HEK293 (cell line): ENCODE measurements around the gene NDUFAF5.

ENCODE experiments used
- CTCF ChIA-PET: fragments of 350-600 bp; formaldehyde crosslinking; extraction: SDS; loops from one replicate; lab custom pipeline; 2021; ENCODE audit warnings: antibody characterized with exemption; lab: Yijun Ruan, JAX
- POLR2A ChIA-PET: fragments of 300-600 bp; formaldehyde crosslinking; extraction: SDS; loops from one replicate; lab custom pipeline; 2020; ENCODE audit warnings: antibody characterized with exemption, inconsistent platforms; lab: Yijun Ruan, JAX
- H3K27ac ChIP-seq: fragments of 200-500 bp; sonication (Bioruptor generic); 2 replicates; pipeline ENCODE4 v1.5.1; 2014; ENCODE audit warnings: low read depth, low read length, control low read depth, inconsistent platforms; ENCODE audit errors: extremely low read depth
- H3K36me3 ChIP-seq, 2 experiments: fragments of 200-500 bp in 1 of 2; sonication (Bioruptor generic) in 1 of 2; 1 replicate in 1 of 2; 2 replicates in 1 of 2; pipeline ENCODE4 v1.5.1; 2014 to 2017; ENCODE audit warnings: inconsistent platforms in 2 of 2, low read length in 2 of 2; ENCODE audit not compliant: control insufficient read depth in 2 of 2, insufficient read depth in 1 of 2
- H3K4me1 ChIP-seq: fragments of 200-500 bp; sonication (Bioruptor generic); 2 replicates; pipeline ENCODE4 v1.5.1; 2014; ENCODE audit warnings: mild to moderate bottlenecking, low read length, inconsistent platforms; ENCODE audit not compliant: control insufficient read depth, insufficient read depth
- H3K4me3 ChIP-seq: 2 replicates; pipeline ENCODE4 v1.5.1; 2011; ENCODE audit warnings: low read depth, mild to moderate bottlenecking, control low read depth, low read length, moderate library complexity
- H3K9me3 ChIP-seq: fragments of 200-500 bp; sonication (Bioruptor generic); 2 replicates; pipeline ENCODE4 v1.5.1; 2014; ENCODE audit warnings: low read depth, low read length, inconsistent platforms; ENCODE audit not compliant: control insufficient read depth, insufficient read depth
- EGR2 ChIP-seq: fragments of 450-650 bp; formaldehyde crosslinking; IDR thresholded peaks from 2 replicates; pipeline ENCODE4 v1.5.1; 2016; ENCODE audit warnings: low read depth, missing biosample characterization, missing genetic modification characterization
- ELK4 ChIP-seq: IDR thresholded peaks from 2 replicates; pipeline ENCODE4 v1.6.1; 2011; ENCODE audit warnings: mild to moderate bottlenecking, low read depth, low read length, borderline replicate concordance
- GFI1B ChIP-seq: fragments of 450-650 bp; formaldehyde crosslinking; IDR thresholded peaks from 2 replicates; pipeline ENCODE4 v1.5.1; 2016; ENCODE audit warnings: missing biosample characterization, missing genetic modification characterization
- GLI2 ChIP-seq: fragments of 450-650 bp; formaldehyde crosslinking; IDR thresholded peaks from 2 replicates; pipeline ENCODE4; 2017; ENCODE audit warnings: missing biosample characterization, missing genetic modification characterization, low read depth, borderline replicate concordance
- HIC1 ChIP-seq: fragments of 450-650 bp; formaldehyde crosslinking; IDR thresholded peaks from 2 replicates; pipeline ENCODE4 v1.5.1; 2016; ENCODE audit warnings: missing biosample characterization, missing genetic modification characterization
- KLF10 ChIP-seq: fragments of 450-650 bp; IDR thresholded peaks from 2 replicates; pipeline ENCODE4 v1.5.1; 2018; ENCODE audit warnings: missing biosample characterization, mild to moderate bottlenecking, missing genetic modification characterization
- KLF9 ChIP-seq: fragments of 450-650 bp; formaldehyde crosslinking; IDR thresholded peaks from 2 replicates; pipeline ENCODE4 v1.5.1; 2016; ENCODE audit warnings: missing biosample characterization, missing genetic modification characterization, low read depth
- SP3 ChIP-seq: fragments of 450-650 bp; formaldehyde crosslinking; IDR thresholded peaks from 2 replicates; pipeline ENCODE4 v1.5.1; 2016; ENCODE audit warnings: missing biosample characterization, missing genetic modification characterization
- SP7 ChIP-seq: fragments of 450-650 bp; formaldehyde crosslinking; IDR thresholded peaks from 2 replicates; pipeline ENCODE4 v1.5.1; 2016; ENCODE audit warnings: missing biosample characterization, missing genetic modification characterization
- ZBTB11 ChIP-seq: fragments of 450-650 bp; formaldehyde crosslinking; conservative IDR thresholded peaks from 2 replicates; pipeline ENCODE4 v1.5.1; 2016; ENCODE audit warnings: low read depth, missing biosample characterization, missing genetic modification characterization
- ZBTB8A ChIP-seq: fragments of 450-650 bp; formaldehyde crosslinking; IDR thresholded peaks from 2 replicates; pipeline ENCODE4 v1.5.1; 2016; ENCODE audit warnings: missing biosample characterization, missing genetic modification characterization
- ZEB2 ChIP-seq: fragments of 450-650 bp; formaldehyde crosslinking; IDR thresholded peaks from 2 replicates; pipeline ENCODE4 v1.5.1; 2016; ENCODE audit warnings: missing biosample characterization, missing genetic modification characterization
- ZFP41 ChIP-seq: fragments of 450-650 bp; formaldehyde crosslinking; IDR thresholded peaks from 2 replicates; pipeline ENCODE4 v1.5.1; 2016; ENCODE audit warnings: missing biosample characterization, missing genetic modification characterization, borderline replicate concordance
- ZFP69B ChIP-seq: fragments of 450-650 bp; formaldehyde crosslinking; IDR thresholded peaks from 2 replicates; pipeline ENCODE4 v1.5.1; 2016; ENCODE audit warnings: missing biosample characterization, missing genetic modification characterization
- ZNF335 ChIP-seq: fragments of 450-650 bp; formaldehyde crosslinking; conservative IDR thresholded peaks from 2 replicates; pipeline ENCODE4 v1.5.1; 2016; ENCODE audit warnings: missing biosample characterization, missing genetic modification characterization
- ZNF510 ChIP-seq: fragments of 450-650 bp; formaldehyde crosslinking; IDR thresholded peaks from 2 replicates; pipeline ENCODE4 v1.5.1; 2018; ENCODE audit warnings: mild to moderate bottlenecking, missing genetic modification characterization, missing biosample characterization; ENCODE audit not compliant: insufficient replicate concordance
- ZNF629 ChIP-seq: fragments of 450-650 bp; formaldehyde crosslinking; IDR thresholded peaks from 2 replicates; pipeline ENCODE4 v1.5.1; 2017; ENCODE audit warnings: missing biosample characterization, missing genetic modification characterization
- ZNF76 ChIP-seq: fragments of 450-650 bp; formaldehyde crosslinking; IDR thresholded peaks from 2 replicates; pipeline ENCODE4; 2016; ENCODE audit warnings: low read depth, missing biosample characterization, missing genetic modification characterization, borderline replicate concordance
- ZNF792 ChIP-seq: fragments of 450-650 bp; formaldehyde crosslinking; IDR thresholded peaks from 2 replicates; pipeline ENCODE4 v1.5.1; 2016; ENCODE audit warnings: missing biosample characterization, missing genetic modification characterization
- ZXDB ChIP-seq: fragments of 450-650 bp; formaldehyde crosslinking; IDR thresholded peaks from 2 replicates; pipeline ENCODE4 v1.5.1; 2016; ENCODE audit warnings: missing biosample characterization, missing genetic modification characterization
- TF ChIP-seq, protein P1 (sequence below): fragments of 450-650 bp; formaldehyde crosslinking; IDR thresholded peaks from 2 replicates; pipeline ENCODE4 v1.5.1; 2016; ENCODE audit warnings: missing biosample characterization, missing genetic modification characterization

Gene NDUFAF5, protein sequence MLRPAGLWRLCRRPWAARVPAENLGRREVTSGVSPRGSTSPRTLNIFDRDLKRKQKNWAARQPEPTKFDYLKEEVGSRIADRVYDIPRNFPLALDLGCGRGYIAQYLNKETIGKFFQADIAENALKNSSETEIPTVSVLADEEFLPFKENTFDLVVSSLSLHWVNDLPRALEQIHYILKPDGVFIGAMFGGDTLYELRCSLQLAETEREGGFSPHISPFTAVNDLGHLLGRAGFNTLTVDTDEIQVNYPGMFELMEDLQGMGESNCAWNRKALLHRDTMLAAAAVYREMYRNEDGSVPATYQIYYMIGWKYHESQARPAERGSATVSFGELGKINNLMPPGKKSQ

DNA sequence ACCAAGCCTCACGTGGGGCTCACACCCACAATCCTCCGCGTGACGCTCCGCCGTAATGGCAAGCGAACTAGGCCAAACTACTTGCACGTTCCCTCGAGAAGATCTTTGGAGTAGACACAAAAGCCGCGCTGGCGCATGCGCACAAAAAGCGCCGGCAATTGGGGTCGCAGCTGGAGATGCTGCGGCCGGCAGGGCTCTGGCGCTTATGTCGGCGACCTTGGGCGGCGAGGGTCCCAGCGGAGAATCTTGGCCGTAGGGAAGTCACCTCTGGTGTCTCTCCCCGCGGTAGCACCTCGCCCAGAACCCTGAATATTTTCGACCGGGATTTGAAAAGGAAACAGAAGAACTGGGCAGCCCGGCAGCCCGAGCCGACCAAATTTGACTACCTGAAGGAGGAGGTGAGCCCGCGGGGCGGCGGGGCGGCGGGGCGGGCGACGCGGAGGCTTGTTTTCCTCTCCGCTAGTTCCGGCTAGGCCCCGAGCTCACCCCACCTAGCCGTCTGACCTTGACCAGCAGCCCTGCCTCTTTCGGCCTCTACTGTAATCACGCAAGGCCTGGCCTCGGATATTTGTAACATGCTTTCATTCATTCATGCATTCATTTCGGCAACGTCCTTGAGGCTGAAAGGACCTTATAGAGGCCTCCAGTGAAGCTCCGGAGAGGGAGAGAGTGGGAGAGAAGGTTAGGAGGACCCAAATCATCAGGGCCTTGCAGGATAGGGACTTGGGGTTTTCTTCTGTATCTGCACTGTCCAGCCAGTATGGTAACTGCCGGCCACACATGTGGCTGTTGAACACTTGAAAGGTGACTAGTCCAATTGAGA is at the start of gene NDUFAF5, which contains the start of gene ESF1:
Gene NDUFAF5, plus strand, starts transcription at position 136 of the 823 bp plus-strand sequence. Its CDS starts 41 bp downstream, at position 177.
Gene ESF1, minus strand, starts transcription at position 27 of the 823 bp plus-strand sequence. CDS start 1,779 bp downstream, outside the sequence.
- Histone ChIP-seq H3K27ac (peak within 1 kb of the TSS; percentile 77), H3K4me3 (peak within 1 kb of the TSS; percentile 85), H3K36me3 (peaks cover 11 to 60% of the 10 kb centered on the region in 2 experiments), H3K9me3 (no peaks in the 10 kb centered on the region), H3K4me1 (no peaks in the 10 kb centered on the region)
- ChIA-PET POLR2A (interaction anchor here (0.6 to 1.7 kb wide), 10 partner anchors 9 to 755 kb away, joined by 3 to 6 read pairs (median 4); partner anchors contain the start of genes MACROD2 and TASP1), CTCF (interaction anchor here (0.5 to 1.5 kb wide), 4 partner anchors 10 to 1037 kb away, joined by 3 to 5 read pairs (median 4); no protein-coding TSS in a partner anchor)
- TF ChIP-seq GLI2 (tag by site-specific recombination) (no peak), SP3 (peak; percentile 55), ZBTB11 (peak; percentile 47; the same call in 1 of the 2 replicates), KLF10 (peak; percentile 88), ZEB2 (tag by site-specific recombination) (0 out of 2 replicates have a peak, but pooled peaks have one; percentile 39), ZBTB8A (tag by site-specific recombination) (peak; percentile 48), SP7 (tag by site-specific recombination) (peak; percentile 49; the same call in 1 of the 2 replicates), GFI1B (tag by site-specific recombination) (no peak), ZNF76 (tag by site-specific recombination) (peak; percentile 93), ZNF629 (peak; percentile 30; the same call in 1 of the 2 replicates), ZNF510 (tag by site-specific recombination) (no peak), ZFP41 (tag by site-specific recombination) (no peak), ZXDB (tag by site-specific recombination) (0 out of 2 replicates have a peak, but pooled peaks have one; percentile 34), HIC1 (tag by site-specific recombination) (no peak), ZFP69B (tag by site-specific recombination) (peak; percentile 35; the same call in 1 of the 2 replicates), EGR2 (tag by site-specific recombination) (peak; percentile 56; the same call in 1 of the 2 replicates), ZNF335 (peak; percentile 84), ZNF792 (tag by site-specific recombination) (no peak), KLF9 (tag by site-specific recombination) (peak; percentile 88; the same call in 1 of the 2 replicates), ELK4 (no peak)
- TF ChIP-seq, protein P1, sequence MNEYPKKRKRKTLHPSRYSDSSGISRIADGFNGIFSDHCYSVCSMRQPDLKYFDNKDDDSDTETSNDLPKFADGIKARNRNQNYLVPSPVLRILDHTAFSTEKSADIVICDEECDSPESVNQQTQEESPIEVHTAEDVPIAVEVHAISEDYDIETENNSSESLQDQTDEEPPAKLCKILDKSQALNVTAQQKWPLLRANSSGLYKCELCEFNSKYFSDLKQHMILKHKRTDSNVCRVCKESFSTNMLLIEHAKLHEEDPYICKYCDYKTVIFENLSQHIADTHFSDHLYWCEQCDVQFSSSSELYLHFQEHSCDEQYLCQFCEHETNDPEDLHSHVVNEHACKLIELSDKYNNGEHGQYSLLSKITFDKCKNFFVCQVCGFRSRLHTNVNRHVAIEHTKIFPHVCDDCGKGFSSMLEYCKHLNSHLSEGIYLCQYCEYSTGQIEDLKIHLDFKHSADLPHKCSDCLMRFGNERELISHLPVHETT (tag by site-specific recombination), result 0 out of 2 replicates have a peak, but pooled peaks have one; percentile 67
